ENCODE results near the gene ADCY10. TPM values are rescaled to one million over a fixed set of nuclear protein-coding genes. Genes with fewer than 3 reads are reported as not detected.

Gene ADCY10, protein sequence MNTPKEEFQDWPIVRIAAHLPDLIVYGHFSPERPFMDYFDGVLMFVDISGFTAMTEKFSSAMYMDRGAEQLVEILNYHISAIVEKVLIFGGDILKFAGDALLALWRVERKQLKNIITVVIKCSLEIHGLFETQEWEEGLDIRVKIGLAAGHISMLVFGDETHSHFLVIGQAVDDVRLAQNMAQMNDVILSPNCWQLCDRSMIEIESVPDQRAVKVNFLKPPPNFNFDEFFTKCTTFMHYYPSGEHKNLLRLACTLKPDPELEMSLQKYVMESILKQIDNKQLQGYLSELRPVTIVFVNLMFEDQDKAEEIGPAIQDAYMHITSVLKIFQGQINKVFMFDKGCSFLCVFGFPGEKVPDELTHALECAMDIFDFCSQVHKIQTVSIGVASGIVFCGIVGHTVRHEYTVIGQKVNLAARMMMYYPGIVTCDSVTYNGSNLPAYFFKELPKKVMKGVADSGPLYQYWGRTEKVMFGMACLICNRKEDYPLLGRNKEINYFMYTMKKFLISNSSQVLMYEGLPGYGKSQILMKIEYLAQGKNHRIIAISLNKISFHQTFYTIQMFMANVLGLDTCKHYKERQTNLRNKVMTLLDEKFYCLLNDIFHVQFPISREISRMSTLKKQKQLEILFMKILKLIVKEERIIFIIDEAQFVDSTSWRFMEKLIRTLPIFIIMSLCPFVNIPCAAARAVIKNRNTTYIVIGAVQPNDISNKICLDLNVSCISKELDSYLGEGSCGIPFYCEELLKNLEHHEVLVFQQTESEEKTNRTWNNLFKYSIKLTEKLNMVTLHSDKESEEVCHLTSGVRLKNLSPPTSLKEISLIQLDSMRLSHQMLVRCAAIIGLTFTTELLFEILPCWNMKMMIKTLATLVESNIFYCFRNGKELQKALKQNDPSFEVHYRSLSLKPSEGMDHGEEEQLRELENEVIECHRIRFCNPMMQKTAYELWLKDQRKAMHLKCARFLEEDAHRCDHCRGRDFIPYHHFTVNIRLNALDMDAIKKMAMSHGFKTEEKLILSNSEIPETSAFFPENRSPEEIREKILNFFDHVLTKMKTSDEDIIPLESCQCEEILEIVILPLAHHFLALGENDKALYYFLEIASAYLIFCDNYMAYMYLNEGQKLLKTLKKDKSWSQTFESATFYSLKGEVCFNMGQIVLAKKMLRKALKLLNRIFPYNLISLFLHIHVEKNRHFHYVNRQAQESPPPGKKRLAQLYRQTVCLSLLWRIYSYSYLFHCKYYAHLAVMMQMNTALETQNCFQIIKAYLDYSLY (N-terminal part only)
- total RNA-seq (2021; fragmentation: NEBNext Ultra II Directional; extraction: Animal tissue kit (Norgen Biotek cat#: 25700)) = not detected in 2 replicates
- polyA plus RNA-seq (2011; rRNA removed) = 0.02 TPM in 1 of 2 replicates, not detected in the other
- not detected for polyA plus RNA-seq (2011; cell fraction: cytosol; rRNA removed)
- not detected for polyA plus RNA-seq (2011; cell fraction: nucleus; rRNA removed)
- polyA plus RNA-seq (2012, experiment 1 of 2) = 0.04 TPM in 1 of 4 replicates, not detected in the others
- polyA plus RNA-seq (2012, experiment 2 of 2) = not detected
- 0.12 TPM for polyA plus RNA-seq (2013, experiment 1 of 2)
- 0.11 TPM for polyA plus RNA-seq (2013, experiment 2 of 2)
- polyA minus RNA-seq (2011; rRNA and poly(A)+ RNA removed) = 0.37 TPM in 1 of 2 replicates, not detected in the other
- polyA minus RNA-seq (2011; cell fraction: cytosol; rRNA and poly(A)+ RNA removed) = not detected
- polyA minus RNA-seq (2011; cell fraction: nucleus; rRNA and poly(A)+ RNA removed) = not detected
- long read RNA-seq, experiment 1 = 0 reads
- long read RNA-seq, experiment 2 = 0 reads

DNA sequence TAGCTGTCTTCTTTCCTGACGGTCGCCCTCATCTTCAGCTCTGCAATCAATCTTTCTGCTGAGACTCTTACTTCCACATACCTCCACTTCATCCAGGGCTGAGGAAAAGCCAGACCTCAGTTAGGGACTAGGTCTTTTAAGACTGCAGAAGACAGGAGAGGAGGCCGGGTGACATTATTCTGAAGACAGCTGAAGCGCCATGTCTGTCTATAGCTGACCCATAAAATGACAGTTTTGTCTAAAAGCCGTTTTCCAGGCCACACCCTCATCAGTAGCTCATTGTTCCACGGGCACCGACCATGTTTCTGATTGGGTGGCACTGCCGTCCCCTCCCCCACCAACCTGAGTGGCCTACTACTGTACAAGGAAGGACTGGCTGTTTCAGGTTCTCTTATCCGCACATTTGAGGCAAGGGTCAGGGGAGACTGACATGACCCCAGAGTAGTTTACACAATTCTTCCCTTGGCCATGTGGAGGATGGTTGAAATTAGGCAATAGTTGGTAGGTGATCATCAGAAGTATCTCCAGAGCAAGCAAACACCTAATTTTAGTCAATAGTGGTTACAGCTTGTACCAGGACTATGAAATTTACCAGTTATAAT is at the start of gene ADCY10:
ADCY10 (minus strand) TSS at position 240 of the 602 bp plus-strand sequence. CDS start 8,994 bp downstream, outside the sequence.
- POLR2A ChIA-PET (ENCODE audit: partially characterized antibody) = interaction anchor here (1.0 to 4.1 kb wide), 4 partner anchors 9 to 102 kb away, joined by 4 to 22 read pairs (median 6); partner anchors contain the start of gene DCAF6
- no peaks in the 10 kb centered on the region for H3K27me3 ChIP-seq (replicated peaks in 1 of 4; ENCODE audit: control insufficient read depth in 3 of 4, extremely low read depth in 1 of 4, insufficient read depth in 3 of 4, low read length in 3 of 4)
- H3K4me2 ChIP-seq (ENCODE audit: insufficient read depth in 1 of 2, low read depth in 2 of 2, low read length in 2 of 2) = no peak within 1 kb of the TSS
- H3K9ac ChIP-seq (replicated peaks in 1 of 4; ENCODE audit: extremely low read depth in 1 of 4, low read depth in 3 of 4, low read length in 3 of 4) = no peak within 1 kb of the TSS
- H3K4me1 ChIP-seq (replicated peaks in 1 of 4; ENCODE audit: control insufficient read depth in 3 of 4, insufficient read depth in 4 of 4, low read length in 3 of 4) = no peaks in the 10 kb centered on the region
- H3K79me2 ChIP-seq (ENCODE audit: control insufficient read depth in 1 of 2, insufficient read depth in 2 of 2, low read length in 2 of 2) = no peaks in the 10 kb centered on the region
- H3K4ac ChIP-seq (replicated peaks; ENCODE audit: insufficient read length, low read depth, low read length) = no peak within 1 kb of the TSS
- H3K27ac ChIP-seq (ENCODE audit: low read depth, low read length) = no peak within 1 kb of the TSS
- H2AFZ ChIP-seq (ENCODE audit: low read length) = no peak within 1 kb of the TSS
- CTCF ChIA-PET (ENCODE audit: partially characterized antibody) = interaction anchor here (0.8 to 2.0 kb wide), 4 partner anchors 10 to 168 kb away, joined by 3 to 6 read pairs (median 5); no protein-coding TSS in a partner anchor
- no peak for FAIRE-seq
- H2BK15ac ChIP-seq (ENCODE audit: low read length) = no peak within 1 kb of the TSS
- no peaks in the 10 kb centered on the region for H4K20me1 ChIP-seq (replicated peaks in 1 of 2; ENCODE audit: control insufficient read depth in 1 of 2, insufficient read depth in 2 of 2, low read length in 2 of 2)
- no peak within 1 kb of the TSS for H2AK5ac ChIP-seq (ENCODE audit: low read depth, low read length)
- no peak within 1 kb of the TSS for H3K23ac ChIP-seq (ENCODE audit: insufficient read length)
- DNase-seq (ENCODE audit: low read depth in 1 of 2, low spot score in 2 of 2) = no peak
- no peaks in the 10 kb centered on the region for H3K23me2 ChIP-seq (ENCODE audit: low read depth, low read length)
- WGBS, 2 experiments (ENCODE audit: extremely low coverage in 1 of 2, insufficient coverage in 1 of 2, insufficient read length in 1 of 2, insufficient replicate concordance in 2 of 2, low coverage in 1 of 2, low lambda C conversion rate in 2 of 2, missing lambda C conversion rate in 1 of 2) = 90% methylated on average over 9 of the region's 9 CpGs; no CpG with 5 or more reads in 1 of the 2 experiments
- no peak within 1 kb of the TSS for H3K4me3 ChIP-seq (ENCODE audit: extremely low read depth in 1 of 4, insufficient read depth in 2 of 4, low read depth in 3 of 4, low read length in 4 of 4)
- no peak within 1 kb of the TSS for H3K56ac ChIP-seq (replicated peaks; ENCODE audit: insufficient read length, low read depth, low read length)
- no peaks in the 10 kb centered on the region for H3K79me1 ChIP-seq (ENCODE audit: low read depth, low read length)
- H2BK12ac ChIP-seq (ENCODE audit: low read depth, low read length) = no peak within 1 kb of the TSS
- H3K14ac ChIP-seq (ENCODE audit: insufficient read length) = no peak within 1 kb of the TSS
- H4K5ac ChIP-seq (ENCODE audit: insufficient read length, low read depth, low read length) = no peak within 1 kb of the TSS
- H2BK5ac ChIP-seq (ENCODE audit: low read depth, low read length) = no peak within 1 kb of the TSS; the same call in 1 of the 2 replicates
- no peak within 1 kb of the TSS for H4K91ac ChIP-seq (replicated peaks; ENCODE audit: insufficient read length, low read length)
- H3K36me3 ChIP-seq (ENCODE audit: control insufficient read depth in 2 of 4, insufficient read depth in 4 of 4, low read length in 3 of 4) = no peaks in the 10 kb centered on the region; a peak in 1 of 8 replicates
- no peak within 1 kb of the TSS; the same call in 1 of the 2 replicates for H2BK20ac ChIP-seq (ENCODE audit: low read length)
- H3K18ac ChIP-seq (ENCODE audit: extremely low read depth, low read length) = no peak within 1 kb of the TSS
- no peak within 1 kb of the TSS for H4K8ac ChIP-seq (ENCODE audit: extremely low read depth, insufficient read depth, low read length)
- no peak within 1 kb of the TSS for H2BK120ac ChIP-seq (replicated peaks; ENCODE audit: low read depth, low read length)
- H3K9me3 ChIP-seq (ENCODE audit: insufficient read depth in 2 of 2, low read depth in 1 of 2, low read length in 1 of 2) = peaks cover 13 to 16% of the 10 kb centered on the region in 2 experiments
- TF ChIP-seq TEAD4 (IDR thresholded peaks at IDR 0.05; ENCODE audit: low read depth, low read length) (no peak), SP2 (IDR thresholded peaks at IDR 0.05; ENCODE audit: low read length) (no peak), BRCA1 (IDR thresholded peaks at IDR 0.05; ENCODE audit: low read depth, low read length) (no peak)
- TF ChIP-seq, protein P1, sequence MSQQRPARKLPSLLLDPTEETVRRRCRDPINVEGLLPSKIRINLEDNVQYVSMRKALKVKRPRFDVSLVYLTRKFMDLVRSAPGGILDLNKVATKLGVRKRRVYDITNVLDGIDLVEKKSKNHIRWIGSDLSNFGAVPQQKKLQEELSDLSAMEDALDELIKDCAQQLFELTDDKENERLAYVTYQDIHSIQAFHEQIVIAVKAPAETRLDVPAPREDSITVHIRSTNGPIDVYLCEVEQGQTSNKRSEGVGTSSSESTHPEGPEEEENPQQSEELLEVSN (IDR thresholded peaks at IDR 0.05) = no peak
